Measurements from ENCODE around the gene TBL1X.

The TBL1X gene

DNA sequence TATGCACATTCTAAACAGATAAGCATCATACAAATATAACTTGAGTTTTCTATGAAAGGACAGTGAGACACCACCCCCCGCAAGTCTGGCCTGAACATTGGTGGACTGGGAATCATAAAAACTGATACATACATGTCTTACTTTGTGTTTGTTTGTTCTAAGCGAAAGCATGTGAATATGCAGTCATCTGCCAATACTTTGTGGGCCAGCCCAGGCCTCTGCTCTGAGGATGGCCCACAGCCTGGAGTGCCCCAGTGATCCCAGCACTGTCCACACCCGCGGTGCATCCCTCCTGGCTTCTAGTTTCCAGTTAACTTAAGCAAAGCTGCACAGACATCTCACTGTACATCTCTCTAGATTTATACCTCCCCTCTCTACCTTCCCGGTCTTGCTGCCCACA lies 154.3 kb downstream of the TBL1X start:
- DNase-seq: no peak

DNA sequence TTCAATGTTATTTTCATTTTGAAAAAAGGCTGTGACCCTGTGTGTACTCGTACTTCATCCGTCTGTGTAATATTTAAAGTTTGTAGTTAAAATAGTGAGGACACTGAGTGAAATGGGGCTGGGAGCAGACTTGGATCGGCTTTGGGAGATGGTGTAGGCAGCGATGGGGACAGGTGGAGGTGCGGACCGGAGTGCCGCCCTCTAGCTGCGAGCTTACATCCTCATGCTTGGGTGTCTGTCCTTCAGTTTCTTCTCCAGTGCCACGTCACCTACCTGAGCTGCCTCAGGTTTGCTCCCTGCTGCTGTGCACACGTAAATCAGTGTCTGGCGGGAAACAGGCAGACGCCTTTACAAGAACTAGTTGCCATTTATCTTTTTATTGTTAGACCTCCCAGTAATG lies 154.7 kb downstream of the TBL1X start:
- DNase-seq: no peak

DNA sequence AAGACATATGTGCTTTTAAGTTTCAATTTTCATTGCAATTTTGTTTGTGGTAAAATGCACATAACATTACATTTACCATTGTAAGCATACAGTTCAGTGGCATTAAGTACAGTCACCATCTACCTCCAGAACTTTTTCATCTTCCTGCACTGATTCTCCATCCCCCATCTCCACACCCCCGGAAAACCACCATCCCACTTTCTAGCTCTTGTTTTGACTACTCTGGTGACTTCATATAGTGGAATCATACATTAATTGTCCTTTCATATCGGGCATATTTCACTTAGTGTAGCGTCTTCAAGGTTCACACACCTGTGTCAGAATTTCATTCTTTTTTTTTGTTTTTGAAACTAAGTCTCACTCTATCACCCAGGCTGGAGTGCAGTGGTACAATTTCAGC lies 157.3 kb downstream of the TBL1X start:
- no peak for DNase-seq

DNA sequence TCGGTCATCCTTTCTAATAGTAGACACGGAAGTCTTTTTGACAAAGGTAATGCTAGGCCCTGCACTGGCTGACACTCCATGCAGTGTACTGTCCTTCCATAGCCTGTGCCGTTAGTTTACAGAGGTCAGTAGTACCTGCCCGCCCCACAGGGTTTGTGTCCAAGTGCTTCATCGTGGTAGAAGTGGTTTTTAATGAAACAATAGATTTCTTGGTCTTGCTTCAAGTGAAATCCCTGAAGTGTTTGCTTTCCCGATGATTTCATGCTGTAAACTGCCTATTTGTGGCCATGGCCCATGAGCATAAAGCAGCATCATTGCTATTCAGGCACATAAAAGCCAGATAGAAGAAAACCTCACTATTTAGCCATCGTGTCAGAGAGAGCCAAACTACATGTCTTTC lies 161.5 kb downstream of the TBL1X start:
- DNase-seq: no peak

GRCh38 chrX:9627922-9628321 lies 163.1 kb downstream of the TBL1X start:
- no peak for DNase-seq

DNA sequence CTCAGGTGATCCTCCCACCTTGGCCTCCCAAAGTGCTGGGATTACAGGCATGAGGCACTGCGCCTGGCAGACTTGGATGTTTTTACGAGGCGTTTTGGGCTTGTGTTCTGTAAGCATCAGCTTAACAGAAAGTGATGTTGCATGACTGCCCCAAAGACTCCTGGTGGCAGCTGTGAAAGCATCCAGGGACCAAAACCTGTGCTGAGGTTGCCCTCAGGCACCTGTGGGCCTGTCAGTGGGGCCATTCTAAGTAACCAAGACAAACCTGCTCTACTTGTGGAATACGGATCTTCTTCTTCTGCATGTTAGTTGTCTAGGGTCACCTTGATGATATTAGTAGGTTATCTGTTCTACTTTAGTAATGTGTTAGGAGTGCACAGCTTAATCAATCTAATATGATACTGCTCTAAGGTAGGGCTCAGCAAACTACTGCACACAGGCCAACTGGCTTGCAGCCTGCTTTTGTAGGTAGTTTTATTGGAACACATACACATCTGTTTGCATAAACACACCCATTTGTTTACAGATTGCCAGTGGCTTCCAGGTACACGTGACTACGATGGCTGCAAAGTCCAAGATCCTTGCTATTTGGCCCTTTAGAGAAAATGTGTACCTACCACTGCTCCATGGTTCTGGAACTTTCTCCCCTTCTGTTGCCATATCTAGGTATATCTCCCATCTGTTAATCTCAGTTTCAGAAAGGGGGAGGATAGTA lies 164.1 kb downstream of the TBL1X start:
- DNase-seq: no peak

DNA sequence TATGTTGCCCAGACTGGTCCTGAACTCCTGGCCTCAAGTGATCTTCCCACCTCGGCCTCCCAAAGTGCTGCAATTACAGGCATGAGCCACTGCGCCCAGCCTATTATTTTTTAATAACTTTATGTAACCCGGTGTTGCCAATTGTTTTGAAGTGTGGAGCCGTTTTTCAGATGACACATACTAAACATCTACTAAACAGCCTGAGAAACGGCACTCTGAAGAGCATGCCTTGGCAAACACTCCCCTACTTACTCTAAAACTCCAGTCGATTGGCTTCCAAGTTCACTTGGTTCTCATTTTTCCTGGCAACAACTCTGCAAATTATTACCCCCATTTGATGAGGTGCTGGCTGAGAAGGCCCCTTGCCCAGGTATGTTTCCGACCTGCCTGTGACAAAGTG lies 169.7 kb downstream of the TBL1X start:
- no peak for DNase-seq

- DNase-seq: peak in 14 of 56 donors; percentile 0 to 49 (median 9)
Observed at GRCh38 chrX:9635368-9635767, 170.5 kb downstream of the TBL1X start.

DNA sequence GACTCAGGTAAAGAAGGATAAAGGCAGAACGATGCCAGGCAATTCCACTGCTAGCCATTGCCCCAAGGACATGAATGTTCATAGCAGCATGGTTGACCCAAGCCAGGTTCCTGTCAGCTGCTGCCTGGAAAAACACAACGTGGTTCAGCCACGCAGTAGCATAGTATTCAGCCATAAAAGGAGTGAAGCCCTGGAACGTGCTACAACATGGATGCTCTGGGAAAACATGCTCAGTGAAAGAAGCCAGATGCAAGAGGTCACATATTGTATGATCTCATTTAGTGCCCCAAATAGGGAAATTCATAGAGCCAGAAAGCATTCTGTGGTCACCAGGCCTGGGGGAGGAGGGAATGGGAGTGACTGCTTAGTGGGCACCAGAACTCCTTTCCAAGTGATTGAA lies 170.9 kb downstream of the TBL1X start:
- no peak for DNase-seq

GRCh38 chrX:9638871-9639270 lies 174.0 kb downstream of the TBL1X start:
- no peak for DNase-seq

GRCh38 chrX:9642270-9642995 lies 177.6 kb downstream of the TBL1X start:
- DNase-seq: no peak

GRCh38 chrX:9643807-9644206 lies 178.9 kb downstream of the TBL1X start:
- no peak for DNase-seq

- peak in 5 of 56 donors; percentile 1 to 28 (median 12) for DNase-seq
Observed at GRCh38 chrX:9644335-9644734, 179.5 kb downstream of the TBL1X start.

GRCh38 chrX:9646471-9647224 lies 181.8 kb downstream of the TBL1X start:
- DNase-seq: peak in 26 of 56 donors; percentile 1 to 44 (median 10)

DNA sequence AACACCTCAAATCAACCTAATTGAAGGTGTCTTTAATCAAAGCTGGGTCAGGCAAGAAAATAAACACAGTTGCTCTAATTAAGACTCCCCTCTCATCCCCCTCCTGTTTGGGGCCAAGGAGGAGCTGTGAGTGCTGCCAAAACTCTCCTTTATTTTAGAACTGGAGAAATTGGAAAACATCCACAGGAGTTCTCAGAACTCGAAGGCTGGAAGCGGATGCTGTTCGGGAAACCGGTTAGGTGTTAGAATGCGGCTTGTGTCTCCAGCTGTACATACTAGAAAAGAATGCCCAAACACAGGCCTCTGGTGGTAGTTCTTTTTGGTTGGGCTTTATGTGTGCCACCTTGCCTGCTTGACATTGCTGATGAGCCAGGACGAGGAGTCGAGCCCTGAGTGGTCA lies 182.6 kb downstream of the TBL1X start:
- DNase-seq: peak in 11 of 56 donors; percentile 1 to 29 (median 10)

DNA sequence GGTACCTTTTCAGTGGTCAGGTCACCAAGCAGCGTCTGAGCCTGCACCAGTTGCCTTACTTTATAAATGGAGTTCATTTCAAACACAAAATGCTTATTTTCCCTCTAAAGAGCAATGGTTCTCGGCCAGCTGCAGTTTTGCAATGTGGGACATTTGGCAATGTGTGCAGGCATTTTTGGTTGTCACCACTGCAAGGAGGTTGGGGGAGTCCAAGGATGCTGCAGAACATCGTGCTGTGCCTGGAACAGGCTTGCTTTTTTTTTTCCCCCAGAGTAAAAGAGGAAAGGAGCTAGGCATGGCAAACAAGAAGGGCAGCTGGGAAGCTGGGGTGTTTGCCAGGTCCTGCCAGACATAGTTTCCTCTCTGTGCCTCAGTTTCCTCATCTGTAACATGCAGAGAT lies 185.2 kb downstream of the TBL1X start:
- DNase-seq: peak in 1 of 56 donors; percentile 1

DNA sequence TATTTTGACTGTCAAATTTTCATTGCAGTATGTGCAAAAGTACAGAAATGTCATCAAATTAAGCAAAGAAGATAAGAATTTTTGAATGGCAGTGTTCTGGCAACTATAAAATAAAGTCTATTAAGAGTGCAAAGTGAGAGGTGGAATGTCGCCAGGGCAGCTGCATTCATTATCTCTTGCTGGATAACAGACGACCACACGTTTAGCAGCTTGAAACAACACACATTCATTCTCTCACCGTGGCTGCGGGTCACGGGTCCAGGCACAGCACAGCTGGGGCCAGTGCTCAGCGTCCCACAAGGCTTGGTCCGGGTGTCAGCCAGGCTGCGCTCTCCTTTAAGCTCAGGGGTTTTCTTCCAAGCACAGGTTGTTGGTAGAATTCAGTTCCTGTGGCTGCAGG lies 186.9 kb downstream of the TBL1X start:
- peak in 6 of 56 donors; percentile 0 to 20 (median 3) for DNase-seq

DNA sequence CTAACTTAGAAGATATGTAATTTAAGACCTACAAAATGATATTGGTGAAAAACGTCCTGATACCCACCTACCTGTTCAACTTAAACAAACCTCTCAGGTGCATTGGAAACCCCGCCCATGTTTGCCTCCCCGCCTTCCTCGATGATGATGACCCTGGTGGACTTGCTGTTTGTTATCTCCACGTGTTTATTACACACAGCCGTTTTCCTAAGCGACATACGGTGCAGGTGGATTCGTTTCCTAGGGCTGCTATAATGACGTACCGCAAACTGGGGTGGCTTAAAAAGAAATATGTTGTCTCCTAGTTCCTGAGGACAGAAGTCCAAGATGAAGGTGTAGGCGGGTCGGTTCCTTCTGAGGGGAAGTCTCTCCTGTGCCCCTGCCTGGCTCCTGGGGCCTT lies 190.1 kb downstream of the TBL1X start:
- no peak for DNase-seq

DNA sequence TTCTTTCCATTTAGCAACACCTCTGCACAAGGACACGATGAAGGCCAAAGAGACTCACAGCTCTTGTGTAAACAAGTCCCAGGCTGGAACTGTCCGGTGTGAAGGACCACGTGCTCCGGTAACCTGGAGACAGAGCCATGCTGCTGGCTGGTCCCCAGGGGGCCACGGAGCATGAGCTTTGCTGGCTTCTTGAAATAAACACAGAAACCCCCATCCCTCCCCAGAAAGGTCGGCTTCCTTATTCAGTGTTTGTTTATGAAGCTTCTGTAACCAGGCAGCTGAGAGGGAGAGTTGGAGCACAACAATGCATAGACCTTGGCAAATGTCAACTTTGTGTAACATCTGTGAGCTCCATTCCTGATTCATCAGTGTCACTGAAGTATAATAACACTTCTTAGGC lies 191.4 kb downstream of the TBL1X start:
- peak in 7 of 56 donors; percentile 0 to 4 (median 2) for DNase-seq

DNA sequence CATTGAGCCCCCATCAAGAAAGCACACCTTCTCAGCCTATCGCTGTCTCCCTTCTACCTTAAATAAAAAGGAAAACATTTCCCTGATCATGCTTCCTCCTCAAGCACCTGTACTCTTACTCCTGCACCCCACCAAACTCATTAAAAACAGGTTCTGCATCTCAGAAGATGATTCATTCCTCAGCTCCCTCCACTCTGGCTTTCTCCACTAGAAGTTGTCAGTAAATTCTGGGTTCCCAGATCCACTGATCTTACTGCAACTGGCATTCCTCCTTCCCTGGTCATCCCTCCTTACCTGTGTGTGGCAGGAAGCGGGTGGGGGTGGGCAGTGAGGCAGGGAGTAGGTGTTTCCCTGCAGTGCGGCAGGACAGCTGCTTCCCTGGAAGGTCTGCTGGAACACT lies 192.0 kb downstream of the TBL1X start:
- DNase-seq: no peak

DNA sequence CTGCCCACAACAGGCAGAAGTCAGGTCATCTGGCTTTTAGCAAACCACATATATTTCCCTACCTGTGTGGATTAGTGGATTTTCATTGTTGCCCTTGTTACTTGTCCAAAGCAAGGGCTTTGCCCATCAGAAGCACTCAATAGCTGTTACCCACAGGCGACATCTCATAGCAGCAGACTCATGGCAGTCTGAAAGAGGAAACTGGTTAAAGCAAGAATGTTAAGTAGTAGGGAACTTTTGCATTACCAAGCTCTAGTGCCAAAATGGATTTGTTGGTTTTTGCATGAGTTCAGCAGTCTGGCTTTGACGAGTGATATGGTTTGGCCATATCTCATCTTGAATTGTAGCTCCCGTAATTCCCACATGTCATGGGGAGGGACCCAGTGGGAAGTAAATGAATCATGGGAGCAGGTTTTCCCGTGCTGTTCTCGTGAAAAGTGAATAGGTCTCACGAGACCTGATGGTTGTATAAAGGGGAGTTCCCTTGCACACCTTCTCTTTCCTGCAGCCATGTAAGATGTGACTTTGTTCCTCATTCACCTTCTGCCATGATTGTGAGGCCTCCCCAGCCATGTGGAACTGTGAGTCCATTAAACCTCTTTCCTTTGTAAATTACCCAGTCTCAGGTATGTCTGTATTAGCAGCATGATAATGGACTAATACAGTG lies 192.9 kb downstream of the TBL1X start:
- no peak for DNase-seq

GRCh38 chrX:9658409-9658808 lies 193.6 kb downstream of the TBL1X start:
- DNase-seq: no peak
